GM18499 (cell line): ENCODE results near the gene FBXW12.
"Not testable (repeated sequence)": the region's sequence is repeated elsewhere in the genome, so short reads cannot be mapped to it uniquely, and the experiment has no call there.

ENCODE experiments used
- ATAC-seq: cut with Tn5 transposase; IDR thresholded peaks from one replicate; pipeline ENCODE4 v1.9.1; 2021; ENCODE audit warnings: moderate number of reproducible peaks; ENCODE audit not compliant: insufficient read depth, unreplicated experiment

Gene FBXW12

DNA sequence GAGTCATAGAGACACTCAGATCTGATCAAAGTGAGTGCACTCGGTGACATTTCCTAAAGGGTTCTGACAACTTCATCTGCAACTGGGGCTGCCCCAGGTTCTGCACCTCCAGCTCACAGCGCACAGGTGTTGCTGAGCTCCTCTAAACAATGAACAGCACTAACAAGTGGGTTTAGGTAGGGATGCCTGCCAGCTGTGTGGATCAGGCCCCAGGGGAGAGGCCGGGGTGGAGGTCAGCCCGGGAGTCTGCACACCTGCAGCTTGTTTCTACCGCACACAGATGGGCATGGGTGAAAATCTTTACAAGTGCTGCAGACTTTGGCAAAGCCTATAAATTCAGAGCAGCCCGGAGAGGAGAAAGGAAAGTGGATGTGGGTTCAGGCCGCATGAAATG, 355 bp downstream of the FBXW12 start:
- no peak for ATAC-seq

DNA sequence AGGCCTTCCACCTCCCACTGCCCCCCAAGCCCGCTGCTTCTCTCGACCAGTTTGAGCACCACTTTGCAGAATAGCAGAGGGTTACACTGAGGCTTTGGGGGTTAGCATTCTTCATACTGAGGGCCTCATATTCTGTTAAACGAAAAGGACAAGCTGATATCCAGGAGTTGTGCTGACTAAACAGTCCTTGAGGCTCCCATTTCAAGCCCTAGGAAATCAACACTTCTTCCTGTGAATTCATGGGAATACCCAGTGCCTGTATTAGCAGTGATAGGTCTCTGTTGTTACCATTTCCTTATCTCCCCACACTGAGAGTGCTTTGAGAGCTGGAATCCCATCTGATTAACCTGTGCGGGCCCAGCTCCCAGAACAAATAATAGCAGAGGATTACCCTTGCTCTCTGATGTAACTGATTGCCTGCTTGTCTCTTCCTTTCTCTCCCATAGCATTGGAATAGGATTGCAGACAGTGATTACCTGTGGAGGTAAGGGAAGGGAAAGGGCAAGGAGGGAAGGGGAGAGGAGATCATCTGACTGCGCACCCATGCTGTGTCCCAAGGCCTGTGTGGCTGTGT, 930 bp downstream of the FBXW12 start:
- no peak for ATAC-seq

GRCh38 chr3:48387634-48388033, 15.6 kb downstream of the FBXW12 start:
- ATAC-seq: no peak

DNA sequence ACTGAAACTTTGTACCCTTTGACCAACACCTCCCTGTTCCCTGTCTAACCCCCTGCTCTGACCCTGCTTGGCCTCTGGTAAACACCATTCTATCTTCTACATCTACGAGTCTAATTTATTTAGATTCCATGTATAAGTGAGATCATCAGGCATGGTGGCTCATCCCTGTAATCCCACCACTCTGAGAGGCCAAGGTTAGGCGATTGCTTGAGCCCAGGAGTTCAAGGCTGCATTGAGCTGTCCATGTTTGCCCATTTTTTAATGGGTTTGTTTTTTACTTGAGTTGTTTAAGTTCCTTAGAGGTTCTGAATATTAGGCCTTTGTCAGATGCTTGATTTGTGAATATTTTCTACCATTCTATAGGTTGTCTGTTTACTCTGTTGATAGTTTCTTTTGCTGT, 16.9 kb downstream of the FBXW12 start:
- ATAC-seq: no peak

GRCh38 chr3:48394391-48394790, 22.4 kb downstream of the FBXW12 start:
- no peak for ATAC-seq

DNA sequence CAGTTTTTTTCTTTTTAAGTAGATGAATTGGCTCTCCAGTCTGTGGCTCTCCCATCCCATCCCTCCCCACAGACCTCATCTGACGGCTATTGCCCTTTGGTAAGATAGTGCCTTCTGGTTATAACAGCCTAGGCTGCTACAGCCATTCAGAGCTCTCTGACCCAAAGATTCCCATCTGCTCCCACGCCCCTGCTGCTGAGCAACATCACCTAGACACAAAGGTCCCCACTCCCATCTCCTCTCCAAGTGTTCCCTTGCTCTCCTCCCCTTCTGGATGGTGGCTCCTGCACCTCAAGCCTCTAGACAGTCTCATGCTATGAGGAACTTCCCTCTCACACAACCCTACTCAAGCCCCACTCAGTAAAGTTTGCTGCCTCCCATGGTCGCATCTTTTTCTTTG, 23.7 kb downstream of the FBXW12 start:
- ATAC-seq: no peak

- no peak for ATAC-seq
These were observed 26.0 kb downstream of the FBXW12 start for GRCh38 chr3:48397767-48398681.

GRCh38 chr3:48398701-48399386, 26.8 kb downstream of the FBXW12 start:
- ATAC-seq: no peak

- no peak for ATAC-seq
These were observed 27.6 kb downstream of the FBXW12 start for GRCh38 chr3:48399387-48400172.

- no peak for ATAC-seq
These were observed 28.9 kb downstream of the FBXW12 start for GRCh38 chr3:48400824-48401433.

GRCh38 chr3:48401434-48401901, 29.4 kb downstream of the FBXW12 start:
- not testable (repeated sequence) for ATAC-seq

- no peak for ATAC-seq
These were observed 30.3 kb downstream of the FBXW12 start for GRCh38 chr3:48402281-48402732.

- no peak for ATAC-seq
These were observed 30.9 kb downstream of the FBXW12 start for GRCh38 chr3:48402907-48403306.

DNA sequence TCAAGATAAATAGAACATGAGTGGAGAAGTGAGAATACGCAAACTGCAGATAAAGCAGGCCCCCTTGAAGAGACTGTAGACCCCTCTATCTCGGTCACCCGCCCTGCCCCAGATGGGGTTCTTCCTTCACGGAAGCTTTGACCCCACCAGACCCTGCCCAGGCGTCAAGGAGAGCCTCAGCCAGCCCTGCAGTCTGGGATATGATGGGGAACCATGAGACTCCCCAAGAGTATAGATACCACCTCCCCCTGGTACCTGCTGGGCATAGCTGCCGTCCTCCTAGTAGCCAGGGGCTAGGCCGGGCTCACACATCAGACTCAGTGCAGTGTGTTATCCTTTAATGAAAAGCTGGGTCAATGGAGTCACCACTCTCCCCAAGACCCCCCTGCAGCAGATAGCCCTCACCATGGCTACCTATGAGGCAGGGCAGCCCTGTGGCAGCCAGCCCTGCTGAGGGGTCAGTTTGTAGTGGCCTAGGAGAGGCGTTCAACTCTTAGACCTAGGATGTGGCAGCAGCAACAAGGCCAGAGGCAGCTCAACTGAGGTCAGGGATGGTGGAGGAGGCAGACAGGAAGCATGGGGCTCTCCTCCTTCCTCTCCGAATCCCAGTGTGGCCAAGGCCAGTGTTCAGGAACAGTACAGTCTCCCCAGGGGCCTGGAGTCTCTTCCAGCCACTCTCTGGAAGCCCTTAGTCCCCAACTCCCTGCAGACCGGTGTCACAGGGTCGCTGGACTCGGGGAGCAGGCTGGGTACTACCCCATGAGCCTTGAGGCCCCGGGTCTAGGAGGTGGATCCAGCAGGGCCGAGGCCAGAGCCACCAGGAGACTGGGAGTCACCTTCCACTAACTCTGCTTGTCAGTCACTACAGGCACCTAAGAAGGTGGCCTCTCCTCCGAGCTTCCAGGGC, 31.8 kb downstream of the FBXW12 start:
- ATAC-seq: no peak

DNA sequence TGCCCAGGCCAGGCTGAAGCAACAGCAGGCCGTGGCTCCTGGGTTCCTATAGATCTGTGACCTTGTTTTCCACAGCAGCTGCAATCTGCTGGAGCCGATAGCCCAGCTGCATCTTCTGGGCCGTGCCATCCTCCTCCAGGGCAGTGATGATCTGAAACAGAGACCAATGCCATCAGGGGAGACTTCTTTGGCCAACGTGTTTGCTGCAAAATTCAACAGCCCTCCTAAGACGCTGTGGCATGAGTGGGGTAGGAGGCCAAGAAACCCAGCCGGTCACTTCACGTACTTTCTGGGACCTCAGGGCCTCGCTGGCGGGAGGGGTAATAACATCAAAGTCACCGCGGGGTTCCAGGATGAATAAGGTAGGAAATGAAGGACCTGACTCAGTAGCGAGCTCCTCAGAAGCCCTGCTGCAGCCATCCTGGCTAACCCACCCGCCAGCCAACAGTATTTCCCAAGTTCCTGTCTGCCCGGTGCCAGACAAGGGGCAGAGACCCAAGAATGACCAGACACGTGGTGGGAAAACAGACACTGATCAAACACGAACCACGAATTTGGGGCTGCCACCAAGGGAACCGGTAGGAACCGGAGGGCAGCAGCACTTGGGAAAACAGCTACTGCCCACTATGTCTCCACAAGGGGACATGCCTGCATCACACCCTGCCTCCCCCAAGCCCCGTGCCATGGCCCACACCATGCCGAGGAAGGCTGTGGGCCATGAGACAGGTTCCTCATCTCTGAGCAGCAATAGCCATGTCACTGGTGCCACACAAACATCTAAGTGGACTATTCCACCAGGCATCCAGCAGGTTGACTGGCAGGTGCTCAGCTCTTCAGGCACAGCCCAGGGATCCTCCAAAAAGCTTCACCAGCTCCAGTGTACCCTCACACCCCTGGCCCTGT, 32.7 kb downstream of the FBXW12 start:
- no peak for ATAC-seq

GRCh38 chr3:48405343-48405881, 33.4 kb downstream of the FBXW12 start:
- ATAC-seq: no peak

- ATAC-seq: no peak
These were observed 34.0 kb downstream of the FBXW12 start for GRCh38 chr3:48405971-48406370.
